HG03442 (cell line): ENCODE measurements around the gene SMYD4.
"Not testable (repeated sequence)": the region's sequence is repeated elsewhere in the genome, so short reads cannot be mapped to it uniquely, and the experiment has no call there.

Experiments used
- ATAC-seq: cut with Tn5 transposase; IDR thresholded peaks from one replicate; pipeline ENCODE4 v1.9.1; 2021; ENCODE audit warnings: mild to moderate bottlenecking, moderate library complexity; ENCODE audit not compliant: unreplicated experiment

The SMYD4 gene

GRCh38 chr17:1830288-1830687 lies 586 bp upstream of the SMYD4 start:
- no peak for ATAC-seq

GRCh38 chr17:1829216-1829591 lies 498 bp downstream of the SMYD4 start:
- peak; percentile 7 for ATAC-seq

- no peak for ATAC-seq
Measured at GRCh38 chr17:1820528-1821252, 9.0 kb downstream of the SMYD4 start.

GRCh38 chr17:1813088-1813487 lies 16.6 kb downstream of the SMYD4 start:
- no peak for ATAC-seq

GRCh38 chr17:1810450-1811103 lies 19.1 kb downstream of the SMYD4 start:
- ATAC-seq = no peak

GRCh38 chr17:1809815-1810214 lies 19.9 kb downstream of the SMYD4 start:
- ATAC-seq = not testable (repeated sequence)

- no peak for ATAC-seq
Measured at GRCh38 chr17:1808644-1809043, 21.1 kb downstream of the SMYD4 start.

- ATAC-seq = no peak
Measured at GRCh38 chr17:1807890-1808289, 21.8 kb downstream of the SMYD4 start.

GRCh38 chr17:1803280-1803679 lies 26.4 kb downstream of the SMYD4 start:
- no peak for ATAC-seq

GRCh38 chr17:1802429-1802828 lies 27.3 kb downstream of the SMYD4 start:
- ATAC-seq = no peak

- ATAC-seq = no peak
Measured at GRCh38 chr17:1800712-1801111, 29.0 kb downstream of the SMYD4 start.

- no peak for ATAC-seq
Measured at GRCh38 chr17:1800240-1800639, 29.5 kb downstream of the SMYD4 start.

GRCh38 chr17:1797846-1798245 lies 31.9 kb downstream of the SMYD4 start:
- not testable (repeated sequence) for ATAC-seq

GRCh38 chr17:1797323-1797722 lies 32.4 kb downstream of the SMYD4 start:
- no peak for ATAC-seq

GRCh38 chr17:1796800-1797199 lies 32.9 kb downstream of the SMYD4 start:
- ATAC-seq = no peak

- no peak for ATAC-seq
Measured at GRCh38 chr17:1793447-1793806, 36.3 kb downstream of the SMYD4 start.

GRCh38 chr17:1792495-1793446 lies 36.9 kb downstream of the SMYD4 start:
- no peak for ATAC-seq

- ATAC-seq = no peak
Measured at GRCh38 chr17:1789936-1790335, 39.8 kb downstream of the SMYD4 start.

- no peak for ATAC-seq
Measured at GRCh38 chr17:1787301-1787902, 42.3 kb downstream of the SMYD4 start.

- no peak for ATAC-seq
Measured at GRCh38 chr17:1786708-1787107, 43.0 kb downstream of the SMYD4 start.

- no peak for ATAC-seq
Measured at GRCh38 chr17:1785930-1786329, 43.8 kb downstream of the SMYD4 start.
